Epithelial cell of proximal tubule (primary cell): ENCODE measurements around the gene ASS1. TPM values are rescaled to one million over a fixed set of nuclear protein-coding genes. Genes with fewer than 3 reads are reported as not detected.

ENCODE experiments used
- DNase-seq: peaks from one replicate; pipeline ENCODE4 v3.0.0-alpha.2; 2011; ENCODE audit warnings: low read depth
- H3K4me3 ChIP-seq: 2 replicates; pipeline ENCODE4 v1.5.1; 2011; ENCODE audit warnings: low read depth, mild to moderate bottlenecking, low read length
- CTCF ChIP-seq: conservative IDR thresholded peaks from 2 replicates; pipeline ENCODE4 v1.5.1; 2012; ENCODE audit warnings: low read depth, mild to moderate bottlenecking, low read length
- total RNA-seq: library from RNA; depleted of rRNA; stranded (reverse); fragments of >200 nt; gene quantifications from 2 replicates; pipeline ENCODE4 v1.2.3, GENCODE V29; 2015

Gene ASS1
- total RNA-seq, 1 donor from 2014 or later, result 9.4 TPM

- no peak overlapping the region for H3K4me3 ChIP-seq
- no peak for DNase-seq
These were observed 94.9 kb downstream of the ASS1 start for GRCh38 chr9:130539420-130540223.

GRCh38 chr9:130541533-130541932, 96.8 kb downstream of the ASS1 start:
- H3K4me3 ChIP-seq, result no peak overlapping the region
- TF ChIP-seq CTCF, result no peak
- DNase-seq, result no peak

More at GRCh38 chr9:130539420-130540223, 94.9 kb downstream of the ASS1 start:
- TF ChIP-seq CTCF, result no peak

GRCh38 chr9:130542038-130542437, 97.3 kb downstream of the ASS1 start:
- DNase-seq, result no peak
- TF ChIP-seq CTCF, result no peak
- no peak overlapping the region for H3K4me3 ChIP-seq

GRCh38 chr9:130542457-130543228, 97.9 kb downstream of the ASS1 start:
- no peak for TF ChIP-seq CTCF
- H3K4me3 ChIP-seq, result no peak overlapping the region
- DNase-seq, result no peak

- H3K4me3 ChIP-seq, result no peak overlapping the region
- no peak for DNase-seq
- no peak for TF ChIP-seq CTCF
These were observed 98.6 kb downstream of the ASS1 start for GRCh38 chr9:130543368-130543767.

GRCh38 chr9:130543859-130544258, 99.1 kb downstream of the ASS1 start:
- H3K4me3 ChIP-seq, result no peak overlapping the region
- DNase-seq, result no peak
- no peak for TF ChIP-seq CTCF
